ENCODE data around the gene PSMA7. TPM values are rescaled to one million over a fixed set of nuclear protein-coding genes. Genes with fewer than 3 reads are reported as not detected.

PSMA7 gene
- total RNA-seq, 1 donor from 2014 or later = 422 TPM

GRCh38 chr20:62172666-62173065 lies 29.5 kb upstream of the PSMA7 start:
- DNase-seq (ENCODE audit: extremely low read depth, low read depth, low spot score) = no peak

- no peak for DNase-seq (ENCODE audit: extremely low read depth, low read depth, low spot score)
Observed at GRCh38 chr20:62171245-62171644, 28.1 kb upstream of the PSMA7 start.

- DNase-seq (ENCODE audit: extremely low read depth, low read depth, low spot score) = no peak
Observed at GRCh38 chr20:62170536-62170935, 27.3 kb upstream of the PSMA7 start.

GRCh38 chr20:62168890-62169435 lies 25.8 kb upstream of the PSMA7 start:
- no peak for DNase-seq (ENCODE audit: extremely low read depth, low read depth, low spot score)

- no peak for DNase-seq (ENCODE audit: extremely low read depth, low read depth, low spot score)
Observed at GRCh38 chr20:62168061-62168460, 24.9 kb upstream of the PSMA7 start.

GRCh38 chr20:62167474-62167873 lies 24.3 kb upstream of the PSMA7 start:
- no peak for DNase-seq (ENCODE audit: extremely low read depth, low read depth, low spot score)

GRCh38 chr20:62165762-62166399 lies 22.7 kb upstream of the PSMA7 start:
- DNase-seq (ENCODE audit: extremely low read depth, low read depth, low spot score) = no peak

GRCh38 chr20:62164879-62165761 lies 21.9 kb upstream of the PSMA7 start:
- DNase-seq (ENCODE audit: extremely low read depth, low read depth, low spot score) = no peak

GRCh38 chr20:62163986-62164762 lies 21.0 kb upstream of the PSMA7 start:
- DNase-seq (ENCODE audit: extremely low read depth, low read depth, low spot score) = no peak

- no peak for DNase-seq (ENCODE audit: extremely low read depth, low read depth, low spot score)
Observed at GRCh38 chr20:62163485-62163865, 20.3 kb upstream of the PSMA7 start.

GRCh38 chr20:62162765-62163484 lies 19.7 kb upstream of the PSMA7 start:
- no peak for DNase-seq (ENCODE audit: extremely low read depth, low read depth, low spot score)

GRCh38 chr20:62161347-62161746 lies 18.2 kb upstream of the PSMA7 start:
- no peak for DNase-seq (ENCODE audit: extremely low read depth, low read depth, low spot score)

- DNase-seq (ENCODE audit: extremely low read depth, low read depth, low spot score) = no peak
Observed at GRCh38 chr20:62160876-62161275, 17.7 kb upstream of the PSMA7 start.

- DNase-seq (ENCODE audit: extremely low read depth, low read depth, low spot score) = no peak
Observed at GRCh38 chr20:62160253-62160652, 17.1 kb upstream of the PSMA7 start.

GRCh38 chr20:62159839-62160238 lies 16.6 kb upstream of the PSMA7 start:
- no peak for DNase-seq (ENCODE audit: extremely low read depth, low read depth, low spot score)

- DNase-seq (ENCODE audit: extremely low read depth, low read depth, low spot score) = no peak
Observed at GRCh38 chr20:62159052-62159451, 15.9 kb upstream of the PSMA7 start.

GRCh38 chr20:62158541-62158940 lies 15.3 kb upstream of the PSMA7 start:
- DNase-seq (ENCODE audit: extremely low read depth, low read depth, low spot score) = no peak

- DNase-seq (ENCODE audit: extremely low read depth, low read depth, low spot score) = no peak
Observed at GRCh38 chr20:62158088-62158400, 14.8 kb upstream of the PSMA7 start.

GRCh38 chr20:62157387-62158087 lies 14.3 kb upstream of the PSMA7 start:
- DNase-seq (ENCODE audit: extremely low read depth, low read depth, low spot score) = no peak
